Prostate gland (tissue), 2 donors: ENCODE measurements around the gene BRSK1.

ENCODE experiments used
- CTCF ChIP-seq, 4 experiments: fragments of 200-600 bp in 2 of 4; fragments of 450-650 bp in 2 of 4; sonication (generic) in 2 of 4; IDR thresholded peaks; 1 replicate in 3 of 4; 2 replicates in 1 of 4; pipeline ENCODE4 v1.5.1; 2016 to 2019; ENCODE audit warnings: antibody characterized with exemption in 4 of 4, mild to moderate bottlenecking in 2 of 4, moderate library complexity in 2 of 4
- POLR2A ChIP-seq: fragments of 450-650 bp; IDR thresholded peaks from one replicate; pipeline ENCODE4 v1.6.1; 2016; ENCODE audit warnings: antibody characterized with exemption, mild to moderate bottlenecking

GRCh38 chr19:55273978-55274707, 9.7 kb upstream of the BRSK1 start:
- TF ChIP-seq CTCF (IDR thresholded peaks at IDR 0.05) (no peak), POLR2A (no peak)
